ENCODE data around the gene DOK6.

GRCh38 chr18:69763002-69763401 lies 362.3 kb downstream of the DOK6 start:
- no peak for TF ChIP-seq CTCF (conservative IDR thresholded peaks at IDR 0.05; ENCODE audit: low read depth, low read length)
- TF ChIP-seq EZH2 (IDR thresholded peaks at IDR 0.05; ENCODE audit: low read length, unreplicated experiment): no peak
